Measurements from ENCODE around the gene MYO9B.
A peak's percentile ranks its signal among the peaks of the same experiment; 100 is the strongest.
"Not testable (repeated sequence)": the region's sequence is repeated elsewhere in the genome, so short reads cannot be mapped to it uniquely, and the experiment has no call there.

The MYO9B gene

GRCh38 chr19:17183858-17184321, 108.3 kb downstream of the MYO9B start:
- no peak for DNase-seq (ENCODE audit: low read depth)

GRCh38 chr19:17184371-17184841, 108.8 kb downstream of the MYO9B start:
- no peak for DNase-seq (ENCODE audit: low read depth)

GRCh38 chr19:17185590-17185989, 110.0 kb downstream of the MYO9B start:
- no peak for DNase-seq (ENCODE audit: low read depth)

GRCh38 chr19:17191736-17192135, 116.2 kb downstream of the MYO9B start:
- not testable (repeated sequence) for DNase-seq (ENCODE audit: low read depth)

GRCh38 chr19:17192751-17193150, 117.2 kb downstream of the MYO9B start:
- no peak for DNase-seq (ENCODE audit: low read depth)

- no peak for DNase-seq (ENCODE audit: low read depth)
Measured at GRCh38 chr19:17194608-17195007, 119.0 kb downstream of the MYO9B start.

- DNase-seq (ENCODE audit: low read depth), result no peak
Measured at GRCh38 chr19:17195106-17195505, 119.5 kb downstream of the MYO9B start.

GRCh38 chr19:17196610-17197009, 121.0 kb downstream of the MYO9B start:
- no peak for DNase-seq (ENCODE audit: low read depth)

- DNase-seq (ENCODE audit: low read depth), result no peak
Measured at GRCh38 chr19:17197666-17198065, 122.1 kb downstream of the MYO9B start.

GRCh38 chr19:17200408-17201079, 125.0 kb downstream of the MYO9B start:
- no peak for DNase-seq (ENCODE audit: low read depth)

- no peak for DNase-seq (ENCODE audit: low read depth)
Measured at GRCh38 chr19:17202249-17202648, 126.7 kb downstream of the MYO9B start.

- DNase-seq (ENCODE audit: low read depth), result no peak
Measured at GRCh38 chr19:17202713-17203112, 127.1 kb downstream of the MYO9B start.

GRCh38 chr19:17205237-17206140, 129.9 kb downstream of the MYO9B start:
- DNase-seq (ENCODE audit: low read depth), result peak; percentile 33

- DNase-seq (ENCODE audit: low read depth), result no peak
Measured at GRCh38 chr19:17206736-17207581, 131.4 kb downstream of the MYO9B start.

GRCh38 chr19:17209126-17210036, 133.8 kb downstream of the MYO9B start:
- no peak for DNase-seq (ENCODE audit: low read depth)

- DNase-seq (ENCODE audit: low read depth), result no peak
Measured at GRCh38 chr19:17210296-17210695, 134.7 kb downstream of the MYO9B start.

- no peak for DNase-seq (ENCODE audit: low read depth)
Measured at GRCh38 chr19:17211547-17212446, 136.2 kb downstream of the MYO9B start.

GRCh38 chr19:17213334-17213733, 137.8 kb downstream of the MYO9B start:
- no peak for DNase-seq (ENCODE audit: low read depth)

- no peak for DNase-seq (ENCODE audit: low read depth)
Measured at GRCh38 chr19:17214508-17215126, 139.0 kb downstream of the MYO9B start.
